PC-9 (cell line): ENCODE data around the gene MACROD2. TPM values are rescaled to one million over a fixed set of nuclear protein-coding genes. Genes with fewer than 3 reads are reported as not detected.

ENCODE experiments used
- BruUV-seq: library from RNA; stranded (reverse); fragments of 400-500 nt; replicated peaks from 2 replicates; lab custom pipeline; 2021; lab: Mats Ljungman, UMichigan
- CTCF ChIA-PET: fragments of 300-600 bp; sonication (Branson Sonifier 250); formaldehyde crosslinking; loops from one replicate; lab custom pipeline; 2022; ENCODE audit warnings: antibody characterized with exemption; lab: Charles Lee
- POLR2A ChIA-PET: fragments of 300-600 bp; sonication (Branson Sonifier 250); formaldehyde crosslinking; loops from one replicate; lab custom pipeline; 2022; ENCODE audit warnings: antibody characterized with exemption; ENCODE audit not compliant: unreplicated experiment; lab: Charles Lee
- DNase-seq, 2 experiments: peaks; one replicate each; pipeline versions ENCODE4 v3.0.0 to v3.0.0-alpha.2; 2015 to 2022; ENCODE audit warnings: mixed read lengths in 1 of 2
- H2AFZ ChIP-seq: fragments of 200-600 bp; sonication (generic); 2 replicates; pipeline ENCODE4 v1.8.1; 2017; ENCODE audit warnings: antibody characterized with exemption
- H3F3A ChIP-seq: fragments of 200-600 bp; sonication (generic); 2 replicates; pipeline ENCODE4 v1.8.1; 2017; ENCODE audit warnings: antibody characterized with exemption, mild to moderate bottlenecking, low read depth; ENCODE audit not compliant: insufficient read depth
- H3K27ac ChIP-seq: fragments of 200-600 bp; sonication (generic); 2 replicates; pipeline ENCODE4 v1.6.1; 2016; ENCODE audit warnings: mixed run types
- H3K27me3 ChIP-seq: fragments of 200-600 bp; sonication (generic); 2 replicates; pipeline ENCODE4 v1.6.1; 2016; ENCODE audit warnings: low read depth, mixed run types; ENCODE audit not compliant: insufficient read depth
- H3K36me3 ChIP-seq: fragments of 200-600 bp; sonication (generic); 2 replicates; pipeline ENCODE4 v1.6.1; 2016; ENCODE audit warnings: low read depth, mixed run types
- H3K4me1 ChIP-seq: fragments of 200-600 bp; sonication (generic); replicated peaks from 2 replicates; pipeline ENCODE4 v1.6.1; 2016; ENCODE audit warnings: mixed run types; ENCODE audit not compliant: insufficient read depth
- H3K4me2 ChIP-seq: fragments of 200-600 bp; sonication (generic); 2 replicates; pipeline ENCODE4 v1.6.1; 2017; ENCODE audit warnings: mixed run types
- H3K4me3 ChIP-seq: fragments of 200-600 bp; sonication (generic); 2 replicates; pipeline ENCODE4 v1.6.1; 2016; ENCODE audit warnings: mixed run types
- H3K79me2 ChIP-seq: fragments of 200-600 bp; sonication (generic); 2 replicates; pipeline ENCODE4 v1.6.1; 2017; ENCODE audit warnings: low read depth, mixed run types
- H3K9me2 ChIP-seq: fragments of 200-600 bp; sonication (generic); 2 replicates; pipeline ENCODE4 v1.8.1; 2017; ENCODE audit warnings: mild to moderate bottlenecking; ENCODE audit not compliant: insufficient read depth
- H3K9me3 ChIP-seq: fragments of 200-600 bp; sonication (generic); 2 replicates; pipeline ENCODE4 v1.8.1; 2016; ENCODE audit warnings: low read depth; ENCODE audit not compliant: insufficient read depth
- H4K20me1 ChIP-seq: fragments of 200-600 bp; sonication (generic); 2 replicates; pipeline ENCODE4 v1.8.1; 2017; ENCODE audit not compliant: insufficient read depth
- CTCF ChIP-seq: fragments of 200-600 bp; sonication (generic); conservative IDR thresholded peaks from 2 replicates; pipeline ENCODE4 v1.6.1; 2017; ENCODE audit warnings: mixed run types, antibody characterized with exemption, mild to moderate bottlenecking, moderate library complexity
- EZH2 ChIP-seq: fragments of 200-600 bp; sonication (generic); IDR thresholded peaks from 2 replicates; pipeline ENCODE4 v1.8.0; 2017; ENCODE audit warnings: antibody characterized with exemption, low read depth
- intact Hi-C: fragments of 100-400 bp; cut with micrococcal nuclease; formaldehyde crosslinking; loops from one replicate; pipeline ENCODE4 v1.10.0; 2022; ENCODE audit not compliant: unreplicated experiment
- total RNA-seq: library from RNA; stranded (reverse); gene quantifications from 2 replicates; pipeline ENCODE4 v1.2.3, GENCODE V29; 2021

The MACROD2 gene
- total RNA-seq, 1 experiment from 2014 or later = 11.4 TPM

DNA sequence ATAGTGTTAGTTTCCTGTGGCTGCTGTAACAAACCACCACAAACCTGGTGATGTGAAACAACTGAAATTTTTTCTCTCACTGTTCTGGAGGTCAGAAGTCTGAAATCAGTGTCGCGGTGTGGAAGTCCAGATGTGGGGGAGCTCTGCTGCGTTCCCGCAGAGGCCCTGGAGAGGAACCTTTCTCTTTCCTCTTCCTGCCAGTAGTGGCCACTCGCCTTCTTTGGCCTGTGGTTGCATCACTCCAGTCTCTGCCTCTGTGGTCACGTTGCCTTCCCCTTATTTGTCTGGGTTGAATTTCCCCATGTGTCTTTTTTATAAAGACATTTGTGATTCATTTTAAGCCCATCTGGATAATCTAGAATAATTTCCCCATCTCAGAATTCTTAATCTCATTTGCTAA, 637.6 kb downstream of the MACROD2 start:
- Histone ChIP-seq H3K79me2 (no peaks in the 10 kb centered on the region), H3K9me3 (no peaks in the 10 kb centered on the region), H3K27ac (no peak overlapping the region), H3K4me2 (no peak overlapping the region), H3K4me1 (no peaks in the 10 kb centered on the region), H2AFZ (no peak overlapping the region), H3K36me3 (no peaks in the 10 kb centered on the region), H4K20me1 (no peaks in the 10 kb centered on the region), H3F3A (no peaks in the 10 kb centered on the region), H3K27me3 (no peaks in the 10 kb centered on the region), H3K9me2 (no peaks in the 10 kb centered on the region), H3K4me3 (no peak overlapping the region)
- POLR2A ChIA-PET = no interaction called here
- DNase-seq = no peak
- BruUV-seq = no TSS peak
- intact Hi-C loops = no loop called here
- CTCF ChIA-PET = no interaction called here
- TF ChIP-seq EZH2 = no peak
- no peak for TF ChIP-seq CTCF

DNA sequence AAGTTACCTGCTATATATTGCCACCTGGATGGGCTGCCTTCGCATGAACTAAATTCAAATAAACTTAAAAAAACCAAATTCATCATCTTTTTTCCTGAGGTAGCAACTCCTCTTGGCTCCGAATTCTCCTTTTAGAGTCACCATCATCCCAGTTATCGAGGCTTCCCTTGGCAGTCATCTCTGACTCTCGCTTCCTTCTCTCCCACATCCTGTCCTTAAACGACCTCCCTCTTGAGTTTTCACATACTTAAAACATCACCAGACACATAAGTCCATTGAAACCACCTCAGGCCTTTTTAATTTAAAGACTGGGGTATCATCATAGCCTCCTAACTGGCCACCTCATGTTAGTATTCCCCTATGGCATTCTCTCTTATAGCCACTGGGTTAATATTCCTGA, 638.2 kb downstream of the MACROD2 start:
- Histone ChIP-seq H3K9me2 (no peaks in the 10 kb centered on the region), H3F3A (no peaks in the 10 kb centered on the region), H3K4me1 (no peaks in the 10 kb centered on the region), H3K27ac (no peak overlapping the region), H3K9me3 (no peaks in the 10 kb centered on the region), H3K36me3 (no peaks in the 10 kb centered on the region), H4K20me1 (no peaks in the 10 kb centered on the region), H3K4me2 (no peak overlapping the region), H3K79me2 (no peaks in the 10 kb centered on the region), H2AFZ (no peak overlapping the region), H3K27me3 (no peaks in the 10 kb centered on the region), H3K4me3 (no peak overlapping the region)
- ChIA-PET CTCF (interaction anchor here (0.9 kb wide), 1 partner anchor 58 kb away, joined by 8 read pairs; no protein-coding TSS in a partner anchor), POLR2A (no interaction called here)
- intact Hi-C loops = no loop called here
- BruUV-seq = no TSS peak
- TF ChIP-seq EZH2 (no peak), CTCF (no peak)
- DNase-seq = no peak

GRCh38 chr20:14634665-14635064, 639.3 kb downstream of the MACROD2 start:
- Histone ChIP-seq H3K79me2 (no peaks in the 10 kb centered on the region), H3K27me3 (no peaks in the 10 kb centered on the region), H3K4me1 (no peaks in the 10 kb centered on the region), H3K36me3 (no peaks in the 10 kb centered on the region), H3K9me2 (no peaks in the 10 kb centered on the region), H3K27ac (no peak overlapping the region), H4K20me1 (no peaks in the 10 kb centered on the region), H3K4me3 (no peak overlapping the region), H3K9me3 (no peaks in the 10 kb centered on the region), H3K4me2 (no peak overlapping the region), H2AFZ (no peak overlapping the region), H3F3A (no peaks in the 10 kb centered on the region)
- intact Hi-C loops = no loop called here
- ChIA-PET POLR2A (no interaction called here), CTCF (no interaction called here)
- DNase-seq = no peak
- TF ChIP-seq CTCF (no peak), EZH2 (no peak)
- no TSS peak for BruUV-seq
